Glutamatergic neuron (in vitro differentiated cells): Measurements from ENCODE around the gene PANK4. TPM values are rescaled to one million over a fixed set of nuclear protein-coding genes. Genes with fewer than 3 reads are reported as not detected.

Source experiments
- DNase-seq: peaks from one replicate; pipeline ENCODE4 v3.0.0; 2022
- H3K27ac Mint-ChIP-seq: one replicate; pipeline ENCODE4 v1.8.0; 2020; ENCODE audit warnings: mild to moderate bottlenecking, mixed read lengths, inconsistent platforms; ENCODE audit not compliant: unreplicated experiment
- H3K27me3 Mint-ChIP-seq: one replicate; pipeline ENCODE4 v1.8.0; 2020; ENCODE audit warnings: mild to moderate bottlenecking, moderate library complexity, mixed read lengths, inconsistent platforms; ENCODE audit not compliant: unreplicated experiment
- H3K36me3 Mint-ChIP-seq: one replicate; pipeline ENCODE4 v1.8.0; 2020; ENCODE audit warnings: mild to moderate bottlenecking, mixed read lengths, inconsistent platforms; ENCODE audit not compliant: unreplicated experiment
- H3K4me1 Mint-ChIP-seq: one replicate; pipeline ENCODE4 v1.8.0; 2020; ENCODE audit warnings: mild to moderate bottlenecking, low read depth, mixed read lengths, inconsistent platforms; ENCODE audit not compliant: unreplicated experiment
- H3K4me3 Mint-ChIP-seq: one replicate; pipeline ENCODE4 v1.8.0; 2020; ENCODE audit warnings: mild to moderate bottlenecking, mixed read lengths, inconsistent platforms; ENCODE audit not compliant: unreplicated experiment
- H3K9me3 Mint-ChIP-seq: one replicate; pipeline ENCODE4 v1.8.0; 2020; ENCODE audit warnings: mild to moderate bottlenecking, moderate library complexity, mixed read lengths, inconsistent platforms; ENCODE audit not compliant: unreplicated experiment
- CTCF ChIP-seq: fragments of 200-600 bp; sonication (generic); IDR thresholded peaks from one replicate; pipeline ENCODE4 v1.5.0; 2021; ENCODE audit not compliant: partially characterized antibody, unreplicated experiment
- total RNA-seq: library from RNA; stranded (reverse); fragmentation: NEBNext Ultra II Directional; extraction: Animal tissue kit (Norgen Biotek cat#: 25700); gene quantifications from one replicate; pipeline ENCODE4 v1.2.1, GENCODE V29; 2021; ENCODE audit not compliant: unreplicated experiment

Gene PANK4
- total RNA-seq, 1 donor from 2014 or later, result 58.5 TPM

DNA sequence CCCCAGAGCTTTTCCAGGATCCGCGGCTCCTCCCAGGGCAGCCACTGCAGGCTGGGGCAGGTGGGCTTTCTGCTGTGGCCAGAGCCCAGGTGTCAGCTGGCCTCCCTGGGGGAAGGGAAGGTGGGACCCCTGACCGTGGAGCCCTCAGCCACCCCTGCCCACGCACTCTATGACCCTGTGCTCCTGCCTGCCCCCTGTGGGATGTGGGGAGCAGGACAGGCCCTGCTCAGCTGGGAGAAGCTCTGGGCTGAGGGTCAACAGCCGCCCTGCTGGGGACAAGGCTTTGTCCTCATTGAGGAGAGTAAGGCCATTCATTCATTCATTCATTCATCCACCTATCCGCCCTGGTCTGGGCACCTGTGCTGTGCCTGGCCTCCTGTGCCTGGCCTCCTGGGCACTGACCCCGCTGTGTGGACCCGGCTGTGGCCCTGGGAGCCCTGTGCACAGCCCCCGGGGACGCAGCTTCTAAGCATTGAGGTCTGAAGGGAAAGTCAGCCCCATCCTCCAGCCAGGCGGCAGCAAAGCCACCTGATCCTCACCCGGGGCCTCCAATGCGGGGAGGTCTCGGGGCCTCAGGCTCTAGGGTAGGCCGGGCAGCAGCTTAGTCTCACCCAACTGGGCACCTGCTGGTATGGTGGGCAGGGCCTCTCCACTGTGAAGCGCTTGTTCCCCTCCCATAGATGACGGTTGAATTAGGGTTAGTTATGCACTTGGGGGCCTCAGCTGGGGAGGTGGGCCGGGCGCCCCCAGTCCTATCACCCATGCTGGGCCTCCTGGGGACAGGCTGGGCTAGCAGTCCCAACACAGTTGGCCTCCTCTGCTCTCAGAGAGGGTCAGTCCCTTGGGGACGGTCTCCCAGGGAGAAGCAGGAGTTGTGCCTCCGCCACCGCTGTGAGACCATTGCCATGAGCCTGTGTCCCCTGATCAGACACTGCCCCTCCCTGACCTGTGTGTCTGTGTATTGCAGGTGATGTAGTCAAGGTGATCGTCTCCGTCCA, 35.8 kb upstream of the PANK4 start:
- Mint-ChIP-seq H3K9me3 (peaks cover 3% of the 10 kb centered on the region), H3K4me3 (no peak overlapping the region), H3K4me1 (peaks cover 4% of the 10 kb centered on the region), H3K27ac (no peak overlapping the region), H3K27me3 (peaks cover 4% of the 10 kb centered on the region), H3K36me3 (no peaks in the 10 kb centered on the region)
- no peak for DNase-seq
- peak; percentile 36 for TF ChIP-seq CTCF

- Mint-ChIP-seq H3K4me1 (peaks cover 4% of the 10 kb centered on the region), H3K27me3 (peaks cover 4% of the 10 kb centered on the region), H3K4me3 (no peak overlapping the region), H3K36me3 (no peaks in the 10 kb centered on the region), H3K9me3 (peaks cover 3% of the 10 kb centered on the region), H3K27ac (no peak overlapping the region)
- DNase-seq, result no peak
- TF ChIP-seq CTCF, result no peak
Observed at GRCh38 chr1:2561446-2561845, 35.0 kb upstream of the PANK4 start.

- H3K36me3 Mint-ChIP-seq, result no peaks in the 10 kb centered on the region
- H3K9me3 Mint-ChIP-seq, result peaks cover 3% of the 10 kb centered on the region
- no peak for TF ChIP-seq CTCF
- no peak overlapping the region for H3K27ac Mint-ChIP-seq
- peaks cover 4% of the 10 kb centered on the region for H3K27me3 Mint-ChIP-seq
- no peak overlapping the region for H3K4me3 Mint-ChIP-seq
- H3K4me1 Mint-ChIP-seq, result peaks cover 7% of the 10 kb centered on the region
- no peak for DNase-seq
Observed at GRCh38 chr1:2560299-2561073, 34.1 kb upstream of the PANK4 start.

DNA sequence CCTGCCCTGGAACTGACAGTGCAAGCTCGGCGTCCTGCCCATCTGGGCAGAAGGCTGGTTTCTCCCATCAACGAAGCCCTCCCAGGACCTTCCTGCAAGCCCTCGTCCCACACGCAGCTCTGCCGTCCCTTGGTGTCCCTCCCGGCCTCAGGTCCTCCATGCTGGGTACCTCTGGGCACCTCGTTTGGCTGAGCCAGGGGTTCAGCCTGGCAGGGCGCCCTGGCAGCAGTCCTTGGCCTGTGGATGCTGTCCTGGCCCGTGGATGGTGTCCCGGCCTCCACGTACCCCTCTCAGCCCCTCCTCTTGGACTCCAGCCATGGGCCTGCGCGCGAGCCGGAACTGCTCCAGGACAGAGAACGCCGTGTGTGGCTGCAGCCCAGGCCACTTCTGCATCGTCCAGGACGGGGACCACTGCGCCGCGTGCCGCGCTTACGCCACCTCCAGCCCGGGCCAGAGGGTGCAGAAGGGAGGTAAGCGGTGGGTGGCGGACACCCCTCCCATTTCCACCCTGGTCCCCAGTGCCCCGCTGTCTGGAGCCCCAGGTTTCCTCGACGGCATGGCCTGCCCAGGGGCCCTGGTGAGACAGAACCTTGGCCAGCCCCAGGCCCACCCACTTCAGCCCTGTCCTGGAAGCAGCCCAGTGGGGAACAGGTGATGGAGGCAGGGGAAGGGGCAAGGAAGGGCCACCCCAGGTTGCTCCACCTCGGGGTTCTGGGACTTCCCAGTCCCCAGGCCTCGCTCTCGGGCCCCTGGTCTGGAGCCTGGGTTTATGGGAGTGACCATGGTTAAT, 33.3 kb upstream of the PANK4 start:
- H3K4me3 Mint-ChIP-seq, result no peak overlapping the region
- H3K27me3 Mint-ChIP-seq, result peaks cover 5% of the 10 kb centered on the region
- H3K36me3 Mint-ChIP-seq, result no peaks in the 10 kb centered on the region
- H3K4me1 Mint-ChIP-seq, result peaks cover 7% of the 10 kb centered on the region
- peaks cover 3% of the 10 kb centered on the region for H3K9me3 Mint-ChIP-seq
- no peak overlapping the region for H3K27ac Mint-ChIP-seq
- DNase-seq, result peak; percentile 17
- TF ChIP-seq CTCF, result no peak
